WERI-Rb-1 (cell line): ENCODE measurements around the gene LRRC17.

Experiments used
- DNase-seq: peaks from one replicate; pipeline ENCODE4 v3.0.0-alpha.2; 2020
- H3K27ac ChIP-seq: fragments of 250-450 bp; sonication (Bioruptor Pico); 2 replicates; pipeline ENCODE4 v1.5.1; 2020; ENCODE audit warnings: mild to moderate bottlenecking, moderate library complexity
- H3K27me3 ChIP-seq: fragments of 250-450 bp; sonication (Bioruptor Pico); 2 replicates; pipeline ENCODE4 v1.5.1; 2021; ENCODE audit warnings: mild to moderate bottlenecking, low read depth, moderate library complexity; ENCODE audit not compliant: insufficient read depth, severe bottlenecking
- H3K36me3 ChIP-seq: fragments of 250-450 bp; sonication (Bioruptor Pico); 2 replicates; pipeline ENCODE4 v1.5.1; 2020; ENCODE audit warnings: mild to moderate bottlenecking, moderate library complexity
- H3K4me3 ChIP-seq: 2 replicates; pipeline ENCODE4 v1.5.1; 2011; ENCODE audit warnings: low read depth, mild to moderate bottlenecking, control low read depth, low read length
- H3K9me3 ChIP-seq: fragments of 250-450 bp; sonication (Bioruptor Pico); 2 replicates; pipeline ENCODE4 v1.5.1; 2021; ENCODE audit warnings: mild to moderate bottlenecking, moderate library complexity; ENCODE audit not compliant: severe bottlenecking
- TF ChIP-seq, protein P1 (sequence below): IDR thresholded peaks from 2 replicates; pipeline ENCODE4 v1.5.1; 2011; ENCODE audit warnings: low read depth, mild to moderate bottlenecking, control low read depth, inconsistent platforms, low read length

LRRC17 gene

GRCh38 chr7:102916881-102917280 is 4.1 kb downstream of the LRRC17 start:
- Histone ChIP-seq H3K27me3 (no peaks in the 10 kb centered on the region), H3K4me3 (no peak overlapping the region), H3K9me3 (no peaks in the 10 kb centered on the region), H3K27ac (peak overlapping the region; percentile 4), H3K36me3 (no peaks in the 10 kb centered on the region)
- TF ChIP-seq, protein P1, sequence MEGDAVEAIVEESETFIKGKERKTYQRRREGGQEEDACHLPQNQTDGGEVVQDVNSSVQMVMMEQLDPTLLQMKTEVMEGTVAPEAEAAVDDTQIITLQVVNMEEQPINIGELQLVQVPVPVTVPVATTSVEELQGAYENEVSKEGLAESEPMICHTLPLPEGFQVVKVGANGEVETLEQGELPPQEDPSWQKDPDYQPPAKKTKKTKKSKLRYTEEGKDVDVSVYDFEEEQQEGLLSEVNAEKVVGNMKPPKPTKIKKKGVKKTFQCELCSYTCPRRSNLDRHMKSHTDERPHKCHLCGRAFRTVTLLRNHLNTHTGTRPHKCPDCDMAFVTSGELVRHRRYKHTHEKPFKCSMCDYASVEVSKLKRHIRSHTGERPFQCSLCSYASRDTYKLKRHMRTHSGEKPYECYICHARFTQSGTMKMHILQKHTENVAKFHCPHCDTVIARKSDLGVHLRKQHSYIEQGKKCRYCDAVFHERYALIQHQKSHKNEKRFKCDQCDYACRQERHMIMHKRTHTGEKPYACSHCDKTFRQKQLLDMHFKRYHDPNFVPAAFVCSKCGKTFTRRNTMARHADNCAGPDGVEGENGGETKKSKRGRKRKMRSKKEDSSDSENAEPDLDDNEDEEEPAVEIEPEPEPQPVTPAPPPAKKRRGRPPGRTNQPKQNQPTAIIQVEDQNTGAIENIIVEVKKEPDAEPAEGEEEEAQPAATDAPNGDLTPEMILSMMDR, result no peak
- no peak for DNase-seq

DNA sequence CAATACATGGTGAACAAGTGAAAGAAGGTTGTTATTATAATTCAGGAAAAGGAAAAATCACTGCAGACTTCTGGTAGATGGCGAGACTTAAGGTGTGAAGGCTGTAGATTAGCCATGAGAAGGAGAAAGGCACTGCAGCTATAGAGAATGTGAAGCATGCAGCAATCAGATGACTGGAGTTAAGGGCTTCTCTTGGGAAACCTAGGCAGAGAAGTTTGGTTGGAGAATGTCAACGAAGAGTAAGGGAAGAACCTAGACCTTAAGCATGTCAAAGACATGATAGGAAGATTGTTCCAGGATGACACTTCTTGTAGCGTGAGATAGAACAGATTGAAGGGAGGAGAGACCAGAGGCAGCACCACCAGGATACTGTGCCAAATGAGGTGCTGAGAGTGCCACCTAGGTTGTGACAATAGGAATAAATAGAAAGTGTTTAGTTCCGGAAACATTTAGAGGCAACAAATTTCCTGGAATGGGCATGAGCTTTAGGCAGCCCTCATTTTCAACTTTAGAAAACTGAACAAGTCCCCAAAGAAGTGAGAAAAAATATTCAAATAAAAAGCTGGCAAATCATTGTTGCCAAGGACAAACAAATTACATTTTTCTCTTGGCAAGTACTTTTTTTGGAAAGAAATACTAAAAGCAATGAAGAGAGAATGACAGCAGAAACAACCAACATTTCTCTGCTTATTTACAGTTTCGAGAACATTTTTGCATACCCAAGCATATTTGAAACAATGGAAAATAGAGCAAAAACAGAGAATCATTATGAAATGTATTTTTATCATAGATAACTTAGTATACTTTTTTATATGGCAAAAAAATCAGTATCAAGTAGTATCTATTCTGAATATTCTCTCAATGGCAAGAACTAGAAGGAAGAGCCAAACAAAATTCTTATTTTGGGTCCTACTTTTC is 4.9 kb downstream of the LRRC17 start:
- no peaks in the 10 kb centered on the region for H3K9me3 ChIP-seq
- no peak overlapping the region for H3K27ac ChIP-seq
- no peak for DNase-seq
- H3K36me3 ChIP-seq, result no peaks in the 10 kb centered on the region
- no peak overlapping the region for H3K4me3 ChIP-seq
- no peaks in the 10 kb centered on the region for H3K27me3 ChIP-seq
- TF ChIP-seq, protein P1, result peak; percentile 16; the same call in 1 of the 2 replicates

DNA sequence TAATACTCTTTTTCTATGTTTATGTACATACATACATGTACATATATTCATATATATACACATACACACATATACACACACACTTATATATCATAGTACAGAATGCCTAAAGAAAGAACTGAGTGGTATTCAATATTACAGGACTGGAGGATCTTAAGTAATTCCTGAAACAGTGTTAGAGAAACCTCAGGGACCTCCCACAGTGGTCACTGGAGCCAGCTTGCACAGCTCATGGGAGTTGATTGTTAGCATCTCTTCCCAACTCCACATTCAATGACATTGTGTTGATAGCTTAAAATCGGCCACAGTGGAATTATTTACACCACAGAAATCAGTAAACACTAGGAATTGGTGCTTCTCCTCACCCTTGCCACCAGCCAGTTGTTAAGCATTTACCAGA is 6.0 kb downstream of the LRRC17 start:
- TF ChIP-seq, protein P1, result no peak
- Histone ChIP-seq H3K36me3 (no peaks in the 10 kb centered on the region), H3K4me3 (no peak overlapping the region), H3K27ac (no peak overlapping the region), H3K9me3 (no peaks in the 10 kb centered on the region), H3K27me3 (no peaks in the 10 kb centered on the region)
- DNase-seq, result no peak

- TF ChIP-seq, protein P1, result no peak
- H3K27me3 ChIP-seq, result no peaks in the 10 kb centered on the region
- no peaks in the 10 kb centered on the region for H3K36me3 ChIP-seq
- DNase-seq, result no peak
- H3K9me3 ChIP-seq, result no peaks in the 10 kb centered on the region
- no peak overlapping the region for H3K4me3 ChIP-seq
- no peak overlapping the region for H3K27ac ChIP-seq
These were observed 13.4 kb downstream of the LRRC17 start for GRCh38 chr7:102925976-102926782.

- Histone ChIP-seq H3K36me3 (no peaks in the 10 kb centered on the region), H3K4me3 (no peak overlapping the region), H3K27ac (no peak overlapping the region), H3K27me3 (no peaks in the 10 kb centered on the region), H3K9me3 (no peaks in the 10 kb centered on the region)
- DNase-seq, result no peak
- TF ChIP-seq, protein P1, result no peak
These were observed 14.0 kb downstream of the LRRC17 start for GRCh38 chr7:102926783-102927140.
